Hypothalamus (tissue), 51 donors: ENCODE measurements around the gene ANKRD53.

Source experiments
- DNase-seq, 51 donors: peaks; one replicate each; lab custom pipeline; 2025; lab: John Stamatoyannopoulos, UW

ANKRD53 gene

GRCh38 chr2:70962885-70963878 is 15.2 kb upstream of the ANKRD53 start:
- DNase-seq, result no peak

- no peak for DNase-seq
Observed at GRCh38 chr2:70964133-70964532, 14.3 kb upstream of the ANKRD53 start.

GRCh38 chr2:70964596-70965386 is 13.6 kb upstream of the ANKRD53 start:
- peak in 32 of 51 donors; percentile 9 to 80 (median 42) for DNase-seq

GRCh38 chr2:70965506-70965905 is 12.9 kb upstream of the ANKRD53 start:
- no peak for DNase-seq

GRCh38 chr2:70966681-70967080 is 11.7 kb upstream of the ANKRD53 start:
- no peak for DNase-seq

GRCh38 chr2:70967189-70967588 is 11.2 kb upstream of the ANKRD53 start:
- no peak for DNase-seq

- no peak for DNase-seq
Observed at GRCh38 chr2:70974592-70974991, 3.8 kb upstream of the ANKRD53 start.

- no peak for DNase-seq
Observed at GRCh38 chr2:70975237-70975636, 3.2 kb upstream of the ANKRD53 start.

- DNase-seq, result no peak
Observed at GRCh38 chr2:70977605-70978205, 725 bp upstream of the ANKRD53 start.

- DNase-seq, result no peak
Observed at GRCh38 chr2:70979180-70979488, 704 bp downstream of the ANKRD53 start.

GRCh38 chr2:70979626-70980025 is 1.2 kb downstream of the ANKRD53 start:
- no peak for DNase-seq

- DNase-seq, result no peak
Observed at GRCh38 chr2:70981421-70981820, 3.0 kb downstream of the ANKRD53 start.

- DNase-seq, result no peak
Observed at GRCh38 chr2:70981866-70982810, 3.7 kb downstream of the ANKRD53 start.

- DNase-seq, result no peak
Observed at GRCh38 chr2:70982971-70983370, 4.5 kb downstream of the ANKRD53 start.

GRCh38 chr2:70983506-70984227 is 5.2 kb downstream of the ANKRD53 start:
- no peak for DNase-seq

- no peak for DNase-seq
Observed at GRCh38 chr2:70984228-70984575, 5.8 kb downstream of the ANKRD53 start.

GRCh38 chr2:70984576-70985282 is 6.3 kb downstream of the ANKRD53 start:
- peak in 12 of 51 donors; percentile 3 to 46 (median 18) for DNase-seq

GRCh38 chr2:70985283-70985688 is 6.9 kb downstream of the ANKRD53 start:
- DNase-seq, result no peak

GRCh38 chr2:70985956-70986355 is 7.5 kb downstream of the ANKRD53 start:
- no peak for DNase-seq
